ENCODE measurements around the gene NELFCD.

DNA sequence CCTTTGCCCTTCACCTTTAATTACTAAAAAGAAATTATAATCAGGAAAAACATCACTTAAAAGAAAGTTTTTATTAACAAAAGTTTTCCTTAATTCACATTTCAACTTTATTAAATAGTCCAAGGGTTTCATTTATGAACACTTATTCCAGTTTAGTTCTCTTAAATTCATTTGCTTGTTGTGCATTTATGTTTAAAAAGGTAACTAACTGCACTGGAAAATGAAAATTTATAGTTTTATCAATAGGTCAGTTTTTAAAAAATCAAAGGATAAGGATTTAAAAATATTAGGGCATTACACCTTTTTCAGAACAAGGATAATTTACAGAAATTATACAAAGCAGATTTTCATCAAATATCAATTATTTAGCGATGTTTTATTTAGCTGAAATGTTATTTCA is 52.0 kb downstream of the NELFCD start:
- TF ChIP-seq EP300 (IDR thresholded peaks at IDR 0.05) (no peak), POLR2A (IDR thresholded peaks at IDR 0.05) (no peak), POLR2AphosphoS5 (IDR thresholded peaks at IDR 0.05) (no peak)
- TF ChIP-seq, protein P1, sequence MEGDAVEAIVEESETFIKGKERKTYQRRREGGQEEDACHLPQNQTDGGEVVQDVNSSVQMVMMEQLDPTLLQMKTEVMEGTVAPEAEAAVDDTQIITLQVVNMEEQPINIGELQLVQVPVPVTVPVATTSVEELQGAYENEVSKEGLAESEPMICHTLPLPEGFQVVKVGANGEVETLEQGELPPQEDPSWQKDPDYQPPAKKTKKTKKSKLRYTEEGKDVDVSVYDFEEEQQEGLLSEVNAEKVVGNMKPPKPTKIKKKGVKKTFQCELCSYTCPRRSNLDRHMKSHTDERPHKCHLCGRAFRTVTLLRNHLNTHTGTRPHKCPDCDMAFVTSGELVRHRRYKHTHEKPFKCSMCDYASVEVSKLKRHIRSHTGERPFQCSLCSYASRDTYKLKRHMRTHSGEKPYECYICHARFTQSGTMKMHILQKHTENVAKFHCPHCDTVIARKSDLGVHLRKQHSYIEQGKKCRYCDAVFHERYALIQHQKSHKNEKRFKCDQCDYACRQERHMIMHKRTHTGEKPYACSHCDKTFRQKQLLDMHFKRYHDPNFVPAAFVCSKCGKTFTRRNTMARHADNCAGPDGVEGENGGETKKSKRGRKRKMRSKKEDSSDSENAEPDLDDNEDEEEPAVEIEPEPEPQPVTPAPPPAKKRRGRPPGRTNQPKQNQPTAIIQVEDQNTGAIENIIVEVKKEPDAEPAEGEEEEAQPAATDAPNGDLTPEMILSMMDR (IDR thresholded peaks at IDR 0.05): no peak

All from suprapubic skin (tissue), 4 donors.